Tibial nerve (tissue), 4 donors: Measurements from ENCODE around the gene TUBGCP2.

Experiments
- EP300 ChIP-seq, 2 donors: sonication (generic); formaldehyde crosslinking; IDR thresholded peaks; one replicate each; pipeline ENCODE4 v1.6.1; 2017; ENCODE audit warnings: antibody characterized with exemption in 2 of 2, mild to moderate bottlenecking in 1 of 2
- POLR2A ChIP-seq, 2 donors: fragments of 450-650 bp; IDR thresholded peaks; one replicate each; pipeline ENCODE4 v1.6.1; 2017; ENCODE audit warnings: antibody characterized with exemption in 2 of 2, mild to moderate bottlenecking in 2 of 2, moderate library complexity in 2 of 2
- TF ChIP-seq, protein P1 (sequence below), 5 experiments: fragments of 200-600 bp in 3 of 5; fragments of 450-650 bp in 2 of 5; sonication (generic) in 3 of 5; IDR thresholded peaks; one replicate each; pipeline ENCODE4 v1.5.1; 2016 to 2019; ENCODE audit warnings: antibody characterized with exemption in 5 of 5, mild to moderate bottlenecking in 3 of 5, moderate library complexity in 2 of 5

DNA sequence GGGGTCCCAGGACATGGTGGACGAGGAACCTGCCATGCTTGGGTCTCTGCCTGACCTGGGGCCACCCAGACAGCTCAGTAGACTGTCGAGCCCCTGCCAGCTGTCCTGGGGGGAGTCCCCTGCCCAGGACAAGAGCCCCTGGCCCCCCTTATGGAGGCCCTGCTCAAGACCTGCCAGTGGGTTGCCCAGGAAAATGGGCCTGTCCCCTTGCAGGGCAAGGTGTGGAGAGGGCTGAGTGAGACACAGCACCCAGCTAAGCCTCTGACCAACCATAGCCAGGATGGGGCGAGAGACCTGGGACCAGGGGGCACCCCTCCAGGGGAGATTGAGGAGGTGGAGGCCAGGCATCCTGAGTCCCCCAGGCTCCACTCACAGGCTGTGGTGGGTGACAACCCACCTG lies 47.3 kb upstream of the TUBGCP2 start:
- TF ChIP-seq POLR2A (IDR thresholded peaks at IDR 0.05), result no peak
- TF ChIP-seq, protein P1, sequence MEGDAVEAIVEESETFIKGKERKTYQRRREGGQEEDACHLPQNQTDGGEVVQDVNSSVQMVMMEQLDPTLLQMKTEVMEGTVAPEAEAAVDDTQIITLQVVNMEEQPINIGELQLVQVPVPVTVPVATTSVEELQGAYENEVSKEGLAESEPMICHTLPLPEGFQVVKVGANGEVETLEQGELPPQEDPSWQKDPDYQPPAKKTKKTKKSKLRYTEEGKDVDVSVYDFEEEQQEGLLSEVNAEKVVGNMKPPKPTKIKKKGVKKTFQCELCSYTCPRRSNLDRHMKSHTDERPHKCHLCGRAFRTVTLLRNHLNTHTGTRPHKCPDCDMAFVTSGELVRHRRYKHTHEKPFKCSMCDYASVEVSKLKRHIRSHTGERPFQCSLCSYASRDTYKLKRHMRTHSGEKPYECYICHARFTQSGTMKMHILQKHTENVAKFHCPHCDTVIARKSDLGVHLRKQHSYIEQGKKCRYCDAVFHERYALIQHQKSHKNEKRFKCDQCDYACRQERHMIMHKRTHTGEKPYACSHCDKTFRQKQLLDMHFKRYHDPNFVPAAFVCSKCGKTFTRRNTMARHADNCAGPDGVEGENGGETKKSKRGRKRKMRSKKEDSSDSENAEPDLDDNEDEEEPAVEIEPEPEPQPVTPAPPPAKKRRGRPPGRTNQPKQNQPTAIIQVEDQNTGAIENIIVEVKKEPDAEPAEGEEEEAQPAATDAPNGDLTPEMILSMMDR (IDR thresholded peaks at IDR 0.05), result no peak
- no peak for TF ChIP-seq EP300 (IDR thresholded peaks at IDR 0.05)
